Activated CD4-positive, alpha-beta T cell treated with anti-CD3 and anti-CD28 coated beads, Interleukin-2, amount 50 U/mL, for 1 hour (primary cell): ENCODE results near the gene RMND5A.
"Not testable (repeated sequence)": the region's sequence is repeated elsewhere in the genome, so short reads cannot be mapped to it uniquely, and the experiment has no call there.

ENCODE experiments used
- DNase-seq: peaks from one replicate; pipeline ENCODE4 v3.0.0-alpha.2; 2020

RMND5A gene

GRCh38 chr2:86719263-86719636 is 841 bp upstream of the RMND5A start:
- DNase-seq, result not testable (repeated sequence)

GRCh38 chr2:86720540-86721320 is 639 bp downstream of the RMND5A start:
- peak; percentile 53 for DNase-seq

GRCh38 chr2:86725706-86726105 is 5.6 kb downstream of the RMND5A start:
- not testable (repeated sequence) for DNase-seq

GRCh38 chr2:86732040-86732525 is 12.0 kb downstream of the RMND5A start:
- DNase-seq, result not testable (repeated sequence)

GRCh38 chr2:86732837-86733236 is 12.7 kb downstream of the RMND5A start:
- DNase-seq, result not testable (repeated sequence)

- DNase-seq, result not testable (repeated sequence)
These were observed 13.4 kb downstream of the RMND5A start for GRCh38 chr2:86733528-86733927.

- DNase-seq, result not testable (repeated sequence)
These were observed 14.8 kb downstream of the RMND5A start for GRCh38 chr2:86734896-86735295.

GRCh38 chr2:86739485-86739884 is 19.4 kb downstream of the RMND5A start:
- not testable (repeated sequence) for DNase-seq

- not testable (repeated sequence) for DNase-seq
These were observed 19.8 kb downstream of the RMND5A start for GRCh38 chr2:86739889-86740288.

- DNase-seq, result not testable (repeated sequence)
These were observed 21.9 kb downstream of the RMND5A start for GRCh38 chr2:86741889-86742498.

GRCh38 chr2:86744152-86744551 is 24.1 kb downstream of the RMND5A start:
- DNase-seq, result no peak

GRCh38 chr2:86746939-86747338 is 26.8 kb downstream of the RMND5A start:
- DNase-seq, result no peak

- DNase-seq, result no peak
These were observed 27.9 kb downstream of the RMND5A start for GRCh38 chr2:86747711-86748639.

- no peak for DNase-seq
These were observed 30.2 kb downstream of the RMND5A start for GRCh38 chr2:86750240-86750839.

GRCh38 chr2:86751778-86752177 is 31.7 kb downstream of the RMND5A start:
- DNase-seq, result no peak

- no peak for DNase-seq
These were observed 32.8 kb downstream of the RMND5A start for GRCh38 chr2:86752934-86753333.

- DNase-seq, result no peak
These were observed 33.5 kb downstream of the RMND5A start for GRCh38 chr2:86753606-86754005.

GRCh38 chr2:86758405-86758804 is 38.3 kb downstream of the RMND5A start:
- DNase-seq, result no peak

GRCh38 chr2:86760371-86760770 is 40.3 kb downstream of the RMND5A start:
- DNase-seq, result no peak

GRCh38 chr2:86764661-86765309 is 44.7 kb downstream of the RMND5A start:
- DNase-seq, result no peak

- no peak for DNase-seq
These were observed 45.2 kb downstream of the RMND5A start for GRCh38 chr2:86765310-86765695.
